Stimulated activated memory B cell treated with anti-CD40 and anti-IgM and Interleukin-4, amounts not matched to agents 10 μg/mL and 1 μg/mL and 100 μg/mL, for 72 hours (primary cell): ENCODE results near the gene SLC15A3.

Experiments
- ATAC-seq: fragments of 150-1000 bp; cut with Tn5 transposase; 2 replicates; pipeline ENCODE4 v1.10.0; 2021
- H3K27ac Mint-ChIP-seq: one replicate; pipeline ENCODE4 v1.8.0; 2022; ENCODE audit warnings: mild to moderate bottlenecking, mixed read lengths
- H3K27me3 Mint-ChIP-seq: one replicate; pipeline ENCODE4 v1.8.0; 2022; ENCODE audit warnings: mixed read lengths
- H3K36me3 Mint-ChIP-seq: one replicate; pipeline ENCODE4 v1.8.0; 2022; ENCODE audit warnings: mixed read lengths
- H3K4me1 Mint-ChIP-seq: one replicate; pipeline ENCODE4 v1.8.0; 2022; ENCODE audit warnings: mixed read lengths
- H3K4me3 Mint-ChIP-seq: one replicate; pipeline ENCODE4 v1.8.0; 2022; ENCODE audit warnings: mild to moderate bottlenecking, moderate library complexity, mixed read lengths
- H3K9me3 Mint-ChIP-seq: one replicate; pipeline ENCODE4 v1.8.0; 2022; ENCODE audit warnings: mixed read lengths

The SLC15A3 gene

DNA sequence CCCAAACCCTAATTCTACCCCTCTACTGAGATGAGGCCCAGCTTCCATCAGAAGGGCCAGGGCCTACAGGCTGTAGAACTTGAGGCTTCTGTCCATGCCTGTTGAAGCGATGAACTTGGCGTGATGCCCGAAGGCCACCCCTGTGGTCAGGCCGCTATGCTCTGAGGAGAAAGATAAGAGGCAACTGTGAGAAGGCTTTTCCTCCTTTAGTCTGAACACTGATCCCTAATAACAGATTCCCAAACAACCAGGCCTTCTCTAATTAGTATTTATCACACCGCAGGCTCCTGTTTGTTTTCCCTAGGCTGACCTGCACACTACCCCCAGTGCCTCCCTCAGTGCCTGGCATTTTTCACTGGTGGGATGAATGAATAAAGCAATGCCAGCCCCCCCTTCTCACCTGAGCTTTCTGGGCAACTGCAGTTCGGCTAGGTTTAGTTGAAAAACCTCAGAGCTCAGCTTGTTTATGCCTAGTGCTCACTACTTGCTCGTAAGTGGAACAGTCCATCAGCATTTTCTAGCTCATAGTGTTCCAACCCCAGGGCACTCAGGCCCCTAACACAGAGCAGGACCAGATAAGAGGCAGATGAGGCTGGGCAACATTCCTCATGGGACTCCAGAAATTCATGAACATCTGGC is 60.8 kb downstream of the SLC15A3 start:
- no peaks in the 10 kb centered on the region for H3K4me1 Mint-ChIP-seq
- H3K27ac Mint-ChIP-seq: no peak overlapping the region
- H3K36me3 Mint-ChIP-seq: peaks cover 46% of the 10 kb centered on the region
- H3K9me3 Mint-ChIP-seq: no peaks in the 10 kb centered on the region
- H3K27me3 Mint-ChIP-seq: no peaks in the 10 kb centered on the region
- H3K4me3 Mint-ChIP-seq: no peak overlapping the region
- no peak for ATAC-seq

DNA sequence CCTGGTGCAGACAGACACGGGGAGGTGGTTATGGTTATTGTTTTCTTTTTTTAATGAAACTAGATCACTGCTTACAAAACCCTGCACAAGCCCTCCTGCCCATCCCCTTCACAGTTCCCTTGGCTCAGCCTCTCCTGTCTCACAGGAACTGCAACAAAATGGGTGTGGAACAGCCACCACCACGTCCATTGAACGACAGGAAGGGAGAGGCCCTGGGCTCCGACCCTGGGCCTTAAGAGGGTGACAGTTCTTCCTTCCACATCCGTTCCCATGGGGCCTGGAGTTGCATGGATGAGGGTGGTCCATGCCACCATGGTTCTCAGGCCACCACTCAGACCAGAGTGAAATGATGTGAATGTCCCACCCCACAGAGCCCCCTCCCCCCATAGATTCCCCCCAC is 61.3 kb downstream of the SLC15A3 start:
- no peak overlapping the region for H3K4me3 Mint-ChIP-seq
- peaks cover 45% of the 10 kb centered on the region for H3K36me3 Mint-ChIP-seq
- ATAC-seq: no peak
- no peak overlapping the region for H3K27ac Mint-ChIP-seq
- H3K9me3 Mint-ChIP-seq: no peaks in the 10 kb centered on the region
- no peaks in the 10 kb centered on the region for H3K27me3 Mint-ChIP-seq
- no peaks in the 10 kb centered on the region for H3K4me1 Mint-ChIP-seq

DNA sequence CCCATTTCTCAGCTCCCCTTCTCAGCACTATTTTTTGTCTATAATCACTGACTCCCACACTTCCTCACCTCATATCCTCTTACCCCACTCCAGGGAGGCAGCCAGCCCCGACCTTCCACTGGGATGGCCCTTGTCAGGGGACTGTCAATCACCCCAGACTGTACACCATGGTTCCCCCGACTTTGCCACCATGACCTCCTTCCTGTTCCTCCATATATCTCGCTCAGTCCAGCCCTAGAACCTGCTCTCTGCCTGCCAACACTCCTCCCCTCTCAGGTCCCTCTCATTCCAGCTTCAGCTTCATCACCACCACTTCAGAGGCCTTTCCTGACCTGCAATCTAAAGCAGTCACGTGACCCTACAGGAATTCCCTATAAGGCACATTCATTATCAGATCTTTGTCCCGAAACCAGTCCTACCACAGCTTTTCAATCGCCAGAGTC is 62.1 kb downstream of the SLC15A3 start:
- no peak overlapping the region for H3K27ac Mint-ChIP-seq
- H3K4me1 Mint-ChIP-seq: no peaks in the 10 kb centered on the region
- H3K36me3 Mint-ChIP-seq: peaks cover 45% of the 10 kb centered on the region
- H3K27me3 Mint-ChIP-seq: no peaks in the 10 kb centered on the region
- H3K4me3 Mint-ChIP-seq: no peak overlapping the region
- ATAC-seq: no peak
- no peaks in the 10 kb centered on the region for H3K9me3 Mint-ChIP-seq

DNA sequence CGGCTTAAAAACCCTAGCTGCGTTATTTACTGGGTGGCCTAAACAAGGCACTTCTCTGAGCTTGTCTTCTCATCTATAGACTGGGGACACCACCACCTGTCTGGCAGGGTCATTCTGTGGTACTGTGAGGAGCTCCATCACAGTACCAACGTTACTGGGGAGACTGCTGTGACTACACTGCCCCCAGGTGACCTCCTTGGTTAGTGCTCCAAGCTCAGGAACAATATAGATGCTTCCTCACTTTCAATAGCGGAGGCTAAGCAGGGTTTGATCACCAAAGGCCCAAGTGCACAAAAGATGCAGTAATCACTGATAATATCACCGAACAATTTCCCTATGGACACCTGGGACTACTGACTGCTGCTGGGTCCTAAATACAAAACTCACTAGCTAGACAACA is 64.4 kb downstream of the SLC15A3 start:
- H3K9me3 Mint-ChIP-seq: no peaks in the 10 kb centered on the region

More for the DNA sequence above, 64.4 kb downstream of the SLC15A3 start:
- no peak overlapping the region for H3K4me3 Mint-ChIP-seq
- H3K36me3 Mint-ChIP-seq: peaks cover 49% of the 10 kb centered on the region
- H3K4me1 Mint-ChIP-seq: peaks cover 6% of the 10 kb centered on the region
- peak; percentile 65 for ATAC-seq
- no peaks in the 10 kb centered on the region for H3K27me3 Mint-ChIP-seq
- no peak overlapping the region for H3K27ac Mint-ChIP-seq
